HUES48 (cell line): ENCODE measurements around the gene PIAS2.

Experiments used
- H3K27ac ChIP-seq: one replicate; pipeline ENCODE4 v1.7.0; 2013; ENCODE audit warnings: low read depth, low read length, inconsistent platforms
- H3K27me3 ChIP-seq: 2 replicates; pipeline ENCODE4 v1.6.1; 2013; ENCODE audit warnings: mild to moderate bottlenecking, low read length; ENCODE audit not compliant: control insufficient read depth, insufficient read depth
- H3K36me3 ChIP-seq: 2 replicates; pipeline ENCODE4 v1.6.1; 2013; ENCODE audit warnings: low read length; ENCODE audit not compliant: control insufficient read depth, insufficient read depth
- H3K4me1 ChIP-seq: 2 replicates; pipeline ENCODE4 v1.6.1; 2013; ENCODE audit warnings: mild to moderate bottlenecking, low read length; ENCODE audit not compliant: control insufficient read depth, insufficient read depth
- H3K4me3 ChIP-seq: 2 replicates; pipeline ENCODE4 v1.5.1; 2013; ENCODE audit warnings: mild to moderate bottlenecking, low read depth, low read length
- H3K9ac ChIP-seq: 2 replicates; pipeline ENCODE4 v1.6.1; 2013; ENCODE audit warnings: mild to moderate bottlenecking, low read depth, low read length, moderate library complexity
- H3K9me3 ChIP-seq: 2 replicates; pipeline ENCODE4 v1.6.1; 2013; ENCODE audit warnings: low read length; ENCODE audit not compliant: control insufficient read depth, insufficient read depth

PIAS2 gene

DNA sequence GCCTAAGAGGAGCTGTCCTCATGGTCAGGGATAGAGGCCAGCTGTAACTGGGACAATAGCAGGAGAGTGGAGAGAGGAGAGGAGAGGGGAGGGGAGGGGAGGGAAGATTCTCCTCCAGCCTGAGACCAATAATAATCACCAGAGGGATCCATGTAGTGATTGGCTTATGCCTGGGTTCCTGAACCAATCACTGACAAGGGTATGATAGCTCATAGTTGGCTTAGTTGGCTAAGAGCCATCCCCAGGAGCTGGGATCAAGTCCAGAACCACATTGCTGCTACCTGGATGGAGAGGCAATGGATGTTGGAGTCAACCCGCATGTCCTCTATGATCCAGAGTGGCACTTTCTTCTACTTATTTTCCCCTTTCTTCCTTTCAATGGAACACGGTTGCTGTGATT lies 152.7 kb downstream of the PIAS2 start:
- no peak overlapping the region for H3K9ac ChIP-seq

DNA sequence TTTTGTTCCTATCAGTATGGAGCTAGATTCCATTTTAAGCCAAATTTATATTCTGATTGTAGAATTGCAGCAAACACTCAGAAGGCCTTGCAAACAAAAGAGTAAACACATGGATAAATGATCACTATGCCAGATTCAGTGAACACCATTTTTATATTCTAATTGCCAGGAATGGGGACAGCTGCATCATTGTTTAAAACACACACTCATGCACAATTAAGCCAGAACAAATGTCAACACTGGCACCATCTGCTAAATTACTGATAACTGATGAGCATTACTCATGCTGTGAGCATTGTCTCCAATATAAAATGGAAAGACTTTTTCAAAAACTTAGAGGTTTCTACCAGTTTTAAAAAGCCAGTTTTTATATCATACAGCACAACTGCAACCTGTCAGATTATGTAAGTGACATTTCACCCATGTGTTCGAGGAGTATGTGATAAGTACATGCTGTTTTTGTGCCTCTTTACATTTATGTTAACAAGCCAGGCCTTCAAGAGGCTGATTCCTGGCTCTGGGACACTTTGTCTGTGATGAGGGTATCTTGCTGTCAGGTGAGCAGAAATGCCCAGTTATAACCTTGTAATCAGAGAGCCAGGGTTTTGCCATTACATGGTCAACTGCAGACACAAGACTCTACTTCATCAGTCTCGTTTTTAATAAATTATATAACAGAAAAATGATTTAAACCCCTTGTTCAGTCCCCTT lies 156.1 kb downstream of the PIAS2 start:
- no peak overlapping the region for H3K9ac ChIP-seq
- H3K4me1 ChIP-seq = peaks cover 3% of the 10 kb centered on the region; the same call in 1 of the 2 replicates
- H3K36me3 ChIP-seq = no peaks in the 10 kb centered on the region
- no peaks in the 10 kb centered on the region for H3K9me3 ChIP-seq
- no peak overlapping the region for H3K4me3 ChIP-seq
- H3K27me3 ChIP-seq = peaks cover 48% of the 10 kb centered on the region
- no peak overlapping the region for H3K27ac ChIP-seq

More for the DNA sequence above, 152.7 kb downstream of the PIAS2 start:
- H3K27me3 ChIP-seq = peaks cover 16% of the 10 kb centered on the region
- no peak overlapping the region for H3K4me3 ChIP-seq
- no peaks in the 10 kb centered on the region for H3K4me1 ChIP-seq
- no peak overlapping the region for H3K27ac ChIP-seq
- no peaks in the 10 kb centered on the region for H3K9me3 ChIP-seq
- H3K36me3 ChIP-seq = no peaks in the 10 kb centered on the region

GRCh38 chr18:46759890-46760289 lies 157.4 kb downstream of the PIAS2 start:
- H3K36me3 ChIP-seq = no peaks in the 10 kb centered on the region
- H3K27me3 ChIP-seq = peaks cover 62% of the 10 kb centered on the region
- H3K4me1 ChIP-seq = peaks cover 8% of the 10 kb centered on the region
- H3K4me3 ChIP-seq = no peak overlapping the region
- H3K27ac ChIP-seq = no peak overlapping the region
- no peaks in the 10 kb centered on the region for H3K9me3 ChIP-seq
- no peak overlapping the region for H3K9ac ChIP-seq

DNA sequence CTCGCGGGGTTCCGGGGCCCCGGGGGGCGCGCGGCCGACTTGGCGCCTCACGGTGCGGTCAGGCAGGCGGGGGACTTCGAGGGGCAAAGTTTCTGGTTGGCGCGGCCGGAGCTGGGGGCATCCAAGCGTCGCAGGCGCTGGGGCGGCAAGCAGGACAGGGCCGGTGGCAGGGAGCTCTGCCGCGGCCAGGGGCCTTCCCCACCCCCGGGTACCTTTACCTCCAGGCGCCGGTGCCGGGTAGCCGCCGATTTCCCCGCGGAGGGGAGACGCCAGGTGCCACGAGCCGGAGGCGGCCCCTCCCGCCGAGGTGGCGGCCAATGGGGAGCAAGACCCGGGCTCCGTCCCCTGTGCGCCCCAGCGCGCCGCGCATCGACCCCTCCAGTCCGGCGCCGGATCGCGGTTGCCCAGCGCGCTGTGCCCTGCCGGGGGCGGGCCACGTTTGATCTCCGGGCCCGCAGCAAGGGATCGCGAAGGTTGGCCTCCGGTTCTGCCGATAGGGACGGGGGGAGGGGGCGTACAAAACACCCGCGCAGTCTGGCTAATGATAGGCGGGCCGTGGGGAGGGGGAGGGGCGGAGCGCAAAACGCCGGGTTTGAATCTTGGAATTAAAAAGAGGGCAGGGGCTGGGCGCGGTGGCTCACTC lies 160.6 kb downstream of the PIAS2 start, which contains the start of gene ST8SIA5:
Gene ST8SIA5 (minus strand): TSS at position 495 of the 643 bp plus-strand sequence. CDS start 545 bp downstream, outside the sequence.
- Histone ChIP-seq H3K9me3 (no peaks in the 10 kb centered on the region), H3K27ac (no peak within 1 kb of the TSS), H3K36me3 (no peaks in the 10 kb centered on the region), H3K4me3 (peak within 1 kb of the TSS; percentile 53), H3K27me3 (peaks cover 72% of the 10 kb centered on the region), H3K4me1 (peaks cover 8% of the 10 kb centered on the region), H3K9ac (no peak within 1 kb of the TSS)

DNA sequence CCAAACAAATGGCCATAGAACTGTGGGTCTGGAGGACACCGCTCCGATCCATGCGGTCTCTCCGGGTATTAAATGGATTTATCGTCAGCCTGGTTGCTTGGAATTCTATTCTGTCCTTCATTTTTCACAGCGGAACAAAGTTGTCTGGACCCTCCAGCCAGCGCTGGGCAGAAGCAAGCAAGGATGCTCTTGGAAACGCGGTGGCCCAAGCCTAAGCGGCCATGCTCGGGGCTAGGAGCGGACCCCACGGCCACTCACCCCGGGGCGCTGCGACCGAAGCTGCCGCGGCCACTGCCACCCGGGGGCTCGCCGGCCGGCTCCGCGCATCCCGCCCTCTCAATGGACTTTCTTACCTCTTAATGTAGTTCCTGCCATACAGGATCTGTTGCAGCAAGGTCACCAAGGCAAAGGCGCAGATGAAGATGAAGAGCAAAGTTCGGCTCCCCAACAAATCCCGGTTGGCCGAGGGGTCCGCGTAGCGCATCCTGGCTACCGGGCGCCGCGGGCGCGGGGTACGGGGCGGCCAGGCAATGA lies 161.2 kb downstream of the PIAS2 start:
- H3K9ac ChIP-seq = no peak overlapping the region
- H3K4me1 ChIP-seq = peaks cover 8% of the 10 kb centered on the region
- H3K36me3 ChIP-seq = no peaks in the 10 kb centered on the region
- H3K27ac ChIP-seq = no peak overlapping the region
- no peaks in the 10 kb centered on the region for H3K9me3 ChIP-seq
- H3K4me3 ChIP-seq = peak overlapping the region; percentile 53
- H3K27me3 ChIP-seq = peaks cover 69% of the 10 kb centered on the region

GRCh38 chr18:46755315-46756024 lies 161.8 kb downstream of the PIAS2 start:
- Histone ChIP-seq H3K27me3 (peaks cover 64% of the 10 kb centered on the region), H3K4me3 (peak overlapping the region; percentile 53), H3K9ac (no peak overlapping the region), H3K27ac (no peak overlapping the region), H3K9me3 (no peaks in the 10 kb centered on the region), H3K36me3 (no peaks in the 10 kb centered on the region), H3K4me1 (peaks cover 8% of the 10 kb centered on the region)

GRCh38 chr18:46754661-46755292 lies 162.5 kb downstream of the PIAS2 start:
- Histone ChIP-seq H3K27me3 (peaks cover 58% of the 10 kb centered on the region), H3K9ac (no peak overlapping the region)

GRCh38 chr18:46754188-46754587 lies 163.1 kb downstream of the PIAS2 start:
- no peaks in the 10 kb centered on the region for H3K9me3 ChIP-seq
- H3K4me3 ChIP-seq = no peak overlapping the region
- H3K27me3 ChIP-seq = peaks cover 52% of the 10 kb centered on the region
- H3K9ac ChIP-seq = no peak overlapping the region
- no peak overlapping the region for H3K27ac ChIP-seq
- H3K4me1 ChIP-seq = peaks cover 8% of the 10 kb centered on the region
- H3K36me3 ChIP-seq = no peaks in the 10 kb centered on the region

More at GRCh38 chr18:46754661-46755292, 162.5 kb downstream of the PIAS2 start:
- no peaks in the 10 kb centered on the region for H3K9me3 ChIP-seq
- H3K36me3 ChIP-seq = no peaks in the 10 kb centered on the region
- no peak overlapping the region for H3K27ac ChIP-seq
- no peak overlapping the region for H3K4me3 ChIP-seq
- peaks cover 8% of the 10 kb centered on the region for H3K4me1 ChIP-seq
